Measurements from ENCODE around the gene SSC5D. TPM values are rescaled to one million over a fixed set of nuclear protein-coding genes. Genes with fewer than 3 reads are reported as not detected.

SSC5D gene
- total and polyA plus RNA-seq, 4 donors: 2.3 to 6.0 (median 4.1) TPM

DNA sequence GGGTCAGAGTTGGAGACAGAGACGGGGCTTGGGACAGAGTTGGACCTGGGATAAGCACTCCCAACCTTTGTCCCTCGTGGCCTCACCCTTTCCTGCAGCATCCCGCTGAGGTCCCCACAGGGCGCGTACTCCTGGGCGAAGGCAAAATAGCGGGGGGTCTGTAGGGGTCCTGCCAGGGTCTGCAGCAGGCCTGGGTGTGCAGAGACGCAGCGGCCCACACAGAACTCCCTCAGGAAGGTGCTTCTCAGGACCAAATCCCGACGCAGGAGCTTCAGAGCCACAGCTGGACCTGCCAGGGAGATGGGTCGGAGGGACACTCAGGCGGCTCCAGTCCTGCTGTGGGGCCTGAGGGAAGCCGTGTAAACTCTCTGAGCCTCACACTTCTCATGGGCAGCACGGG lies 55.8 kb downstream of the SSC5D start:
- DNase-seq (ENCODE audit: low read depth in 4 of 6, low spot score in 6 of 6): no peak
- no peaks in the 10 kb centered on the region for H3K36me3 ChIP-seq (ENCODE audit: control insufficient read depth, insufficient read depth, low read length)
- no peak overlapping the region for H3K4me3 ChIP-seq (ENCODE audit: low read depth, low read length)
- no peaks in the 10 kb centered on the region for H3K4me1 ChIP-seq (ENCODE audit: control insufficient read depth, insufficient read depth, low read length)
- H3K27me3 ChIP-seq (ENCODE audit: control insufficient read depth, insufficient read depth, low read length): no peaks in the 10 kb centered on the region
- H3K9me3 ChIP-seq (ENCODE audit: control insufficient read depth, insufficient read depth, low read length): no peaks in the 10 kb centered on the region
- WGBS (ENCODE audit: insufficient coverage): 87% methylated on average over 14 of the region's 15 CpGs
- no peak overlapping the region for H3K27ac ChIP-seq (ENCODE audit: low read depth, low read length)

GRCh38 chr19:55544776-55545439 lies 56.7 kb downstream of the SSC5D start:
- Histone ChIP-seq H3K36me3 (ENCODE audit: control insufficient read depth, insufficient read depth, low read length) (no peaks in the 10 kb centered on the region), H3K4me1 (ENCODE audit: control insufficient read depth, insufficient read depth, low read length) (peaks cover 5% of the 10 kb centered on the region), H3K27ac (ENCODE audit: low read depth, low read length) (no peak overlapping the region), H3K27me3 (ENCODE audit: control insufficient read depth, insufficient read depth, low read length) (peaks cover 5% of the 10 kb centered on the region), H3K9me3 (ENCODE audit: control insufficient read depth, insufficient read depth, low read length) (no peaks in the 10 kb centered on the region), H3K4me3 (ENCODE audit: low read depth, low read length) (no peak overlapping the region)
- WGBS (ENCODE audit: insufficient coverage): 71% methylated on average over 23 of the region's 23 CpGs
- DNase-seq (ENCODE audit: low read depth in 4 of 6, low spot score in 6 of 6): no peak

GRCh38 chr19:55545443-55545842 lies 57.2 kb downstream of the SSC5D start, which contains the start of gene SBK3:
TSS of gene SBK3 (minus strand) at chr19:55545543. CDS start at chr19:55545543, 0 bp downstream.
- no peak for DNase-seq (ENCODE audit: low read depth in 4 of 6, low spot score in 6 of 6)
- no peaks in the 10 kb centered on the region for H3K36me3 ChIP-seq (ENCODE audit: control insufficient read depth, insufficient read depth, low read length)
- WGBS (ENCODE audit: insufficient coverage): 89% methylated on average over 10 of the region's 10 CpGs
- H3K9me3 ChIP-seq (ENCODE audit: control insufficient read depth, insufficient read depth, low read length): no peaks in the 10 kb centered on the region
- no peak within 1 kb of the TSS for H3K27ac ChIP-seq (ENCODE audit: low read depth, low read length)
- H3K4me1 ChIP-seq (ENCODE audit: control insufficient read depth, insufficient read depth, low read length): peaks cover 8% of the 10 kb centered on the region
- H3K4me3 ChIP-seq (ENCODE audit: low read depth, low read length): no peak within 1 kb of the TSS
- peaks cover 8% of the 10 kb centered on the region for H3K27me3 ChIP-seq (ENCODE audit: control insufficient read depth, insufficient read depth, low read length)

GRCh38 chr19:55546011-55546410 lies 57.8 kb downstream of the SSC5D start:
- Histone ChIP-seq H3K9me3 (ENCODE audit: control insufficient read depth, insufficient read depth, low read length) (no peaks in the 10 kb centered on the region), H3K27ac (ENCODE audit: low read depth, low read length) (no peak overlapping the region), H3K36me3 (ENCODE audit: control insufficient read depth, insufficient read depth, low read length) (no peaks in the 10 kb centered on the region), H3K27me3 (ENCODE audit: control insufficient read depth, insufficient read depth, low read length) (peaks cover 8% of the 10 kb centered on the region), H3K4me3 (ENCODE audit: low read depth, low read length) (no peak overlapping the region), H3K4me1 (ENCODE audit: control insufficient read depth, insufficient read depth, low read length) (peaks cover 8% of the 10 kb centered on the region)
- DNase-seq (ENCODE audit: low read depth in 4 of 6, low spot score in 6 of 6): no peak
- WGBS (ENCODE audit: insufficient coverage): 56% methylated on average over 9 of the region's 11 CpGs

DNA sequence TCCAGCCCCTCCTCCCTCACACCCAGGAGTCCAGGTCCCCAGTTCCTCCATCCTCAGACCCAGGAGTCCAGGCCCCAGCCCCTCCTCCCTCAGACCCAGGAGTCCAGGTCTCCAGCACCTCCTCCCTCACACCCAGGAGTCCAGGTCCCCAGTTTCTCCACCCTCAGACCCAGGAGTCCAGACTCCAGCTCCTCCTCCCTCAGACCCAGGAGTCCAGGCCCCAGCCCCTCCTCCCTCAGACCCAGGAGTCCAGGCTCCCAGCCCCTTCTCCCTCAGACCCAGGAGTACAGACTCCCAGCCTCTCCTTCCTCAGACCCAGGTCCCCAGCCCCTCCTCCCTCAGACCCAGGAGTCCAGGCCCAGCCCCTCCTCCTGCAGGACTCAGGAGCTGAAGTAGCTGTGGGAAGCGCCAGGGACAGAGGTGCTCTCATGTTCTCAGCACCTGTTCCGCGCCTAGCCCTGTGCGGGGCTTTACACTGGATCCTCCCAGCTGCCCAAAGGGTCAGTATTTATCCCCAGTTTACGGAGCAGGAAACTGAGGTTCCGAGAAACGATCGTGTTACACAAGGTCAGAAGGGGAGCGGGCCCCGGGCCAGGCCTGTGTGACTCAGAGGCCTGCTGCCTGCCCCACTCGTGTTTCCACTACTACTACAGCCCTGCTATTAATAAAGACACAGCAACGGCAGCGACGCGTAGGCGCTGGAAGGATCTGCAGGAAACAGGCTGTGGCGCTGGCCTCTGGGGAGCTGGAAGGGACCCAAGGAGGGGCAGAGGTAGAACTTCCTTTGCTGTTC lies 58.8 kb downstream of the SSC5D start:
- H3K9me3 ChIP-seq (ENCODE audit: control insufficient read depth, insufficient read depth, low read length): no peaks in the 10 kb centered on the region
- peaks cover 8% of the 10 kb centered on the region for H3K27me3 ChIP-seq (ENCODE audit: control insufficient read depth, insufficient read depth, low read length)
- no peak overlapping the region for H3K27ac ChIP-seq (ENCODE audit: low read depth, low read length)

GRCh38 chr19:55549500-55550320 lies 61.5 kb downstream of the SSC5D start:
- H3K36me3 ChIP-seq (ENCODE audit: control insufficient read depth, insufficient read depth, low read length): no peaks in the 10 kb centered on the region
- WGBS (ENCODE audit: insufficient coverage): 10% methylated on average over 20 of the region's 36 CpGs
- no peaks in the 10 kb centered on the region for H3K9me3 ChIP-seq (ENCODE audit: control insufficient read depth, insufficient read depth, low read length)
- DNase-seq (ENCODE audit: low read depth in 4 of 6, low spot score in 6 of 6): peak in 2 of 6 donors; percentile 1 to 30
- H3K4me3 ChIP-seq (ENCODE audit: low read depth, low read length): no peak overlapping the region
- no peak overlapping the region for H3K27ac ChIP-seq (ENCODE audit: low read depth, low read length)
- H3K27me3 ChIP-seq (ENCODE audit: control insufficient read depth, insufficient read depth, low read length): peaks cover 8% of the 10 kb centered on the region
- H3K4me1 ChIP-seq (ENCODE audit: control insufficient read depth, insufficient read depth, low read length): peaks cover 8% of the 10 kb centered on the region

More for the DNA sequence above, 58.8 kb downstream of the SSC5D start:
- DNase-seq (ENCODE audit: low read depth in 4 of 6, low spot score in 6 of 6): no peak
- Histone ChIP-seq H3K4me3 (ENCODE audit: low read depth, low read length) (no peak overlapping the region), H3K4me1 (ENCODE audit: control insufficient read depth, insufficient read depth, low read length) (peaks cover 8% of the 10 kb centered on the region), H3K36me3 (ENCODE audit: control insufficient read depth, insufficient read depth, low read length) (no peaks in the 10 kb centered on the region)
- WGBS (ENCODE audit: insufficient coverage): 76% methylated on average over 16 of the region's 17 CpGs

DNA sequence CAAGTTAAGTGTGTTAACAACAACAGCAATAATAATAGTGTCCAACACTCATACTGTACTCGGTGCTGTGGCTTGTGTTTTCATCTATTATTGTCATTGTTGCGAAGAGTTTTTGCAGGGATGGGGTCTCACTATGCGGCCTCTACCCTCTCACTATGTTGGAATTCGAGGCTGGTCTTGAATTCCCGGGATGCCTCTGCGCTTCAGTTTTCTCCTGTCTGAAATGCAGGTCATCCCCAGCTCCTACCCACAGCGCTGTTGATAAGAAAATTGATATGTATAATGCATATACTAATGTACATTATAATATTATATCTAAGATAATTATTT lies 62.0 kb downstream of the SSC5D start:
- Histone ChIP-seq H3K27me3 (ENCODE audit: control insufficient read depth, insufficient read depth, low read length) (peaks cover 8% of the 10 kb centered on the region), H3K27ac (ENCODE audit: low read depth, low read length) (no peak overlapping the region), H3K4me1 (ENCODE audit: control insufficient read depth, insufficient read depth, low read length) (peaks cover 8% of the 10 kb centered on the region), H3K4me3 (ENCODE audit: low read depth, low read length) (no peak overlapping the region), H3K9me3 (ENCODE audit: control insufficient read depth, insufficient read depth, low read length) (no peaks in the 10 kb centered on the region), H3K36me3 (ENCODE audit: control insufficient read depth, insufficient read depth, low read length) (no peaks in the 10 kb centered on the region)
- WGBS (ENCODE audit: insufficient coverage): no CpG with 5 or more reads among the region's 7 CpGs
- no peak for DNase-seq (ENCODE audit: low read depth in 4 of 6, low spot score in 6 of 6)

- no peak for DNase-seq (ENCODE audit: low read depth in 4 of 6, low spot score in 6 of 6)
- Histone ChIP-seq H3K4me3 (ENCODE audit: low read depth, low read length) (no peak overlapping the region), H3K36me3 (ENCODE audit: control insufficient read depth, insufficient read depth, low read length) (no peaks in the 10 kb centered on the region), H3K27ac (ENCODE audit: low read depth, low read length) (no peak overlapping the region), H3K9me3 (ENCODE audit: control insufficient read depth, insufficient read depth, low read length) (no peaks in the 10 kb centered on the region), H3K4me1 (ENCODE audit: control insufficient read depth, insufficient read depth, low read length) (peaks cover 8% of the 10 kb centered on the region), H3K27me3 (ENCODE audit: control insufficient read depth, insufficient read depth, low read length) (peaks cover 8% of the 10 kb centered on the region)
- 63% methylated on average over 2 of the region's 5 CpGs for WGBS (ENCODE audit: insufficient coverage)
Observed at GRCh38 chr19:55552206-55552605, 64.0 kb downstream of the SSC5D start.

DNA sequence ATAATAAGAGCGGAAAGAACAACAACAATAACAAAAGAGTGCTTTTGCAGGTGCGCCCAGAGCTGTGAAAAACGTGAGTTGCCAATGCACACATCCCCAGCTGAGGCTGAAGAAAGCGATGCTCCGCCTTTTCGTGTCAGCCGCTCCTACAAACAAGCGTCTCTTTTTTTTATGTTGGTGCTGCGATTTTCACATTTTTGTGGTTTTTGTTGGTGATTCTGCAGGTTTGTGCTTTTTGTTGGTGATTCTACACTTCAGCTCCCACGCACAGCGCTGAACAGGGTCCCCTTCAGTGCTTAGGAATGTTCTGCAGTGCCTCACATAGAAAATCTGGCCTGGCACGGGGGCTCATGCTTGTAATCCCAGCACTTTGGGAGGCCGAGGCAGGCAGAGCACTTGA lies 64.4 kb downstream of the SSC5D start:
- H3K36me3 ChIP-seq (ENCODE audit: control insufficient read depth, insufficient read depth, low read length): no peaks in the 10 kb centered on the region
- WGBS (ENCODE audit: insufficient coverage): 48% methylated on average over 7 of the region's 13 CpGs
- no peaks in the 10 kb centered on the region for H3K9me3 ChIP-seq (ENCODE audit: control insufficient read depth, insufficient read depth, low read length)
- no peak overlapping the region for H3K27ac ChIP-seq (ENCODE audit: low read depth, low read length)
- no peak overlapping the region for H3K4me3 ChIP-seq (ENCODE audit: low read depth, low read length)
- peaks cover 8% of the 10 kb centered on the region for H3K27me3 ChIP-seq (ENCODE audit: control insufficient read depth, insufficient read depth, low read length)
- peaks cover 8% of the 10 kb centered on the region for H3K4me1 ChIP-seq (ENCODE audit: control insufficient read depth, insufficient read depth, low read length)
- peak in 1 of 6 donors; percentile 14 for DNase-seq (ENCODE audit: low read depth in 4 of 6, low spot score in 6 of 6)

Data from spinal cord (tissue), 10 donors.